HG02885 (cell line): ENCODE measurements around the gene KCNJ14.

Experiments
- ATAC-seq: cut with Tn5 transposase; IDR thresholded peaks from one replicate; pipeline ENCODE4 v1.9.1; 2021; ENCODE audit warnings: mild to moderate bottlenecking; ENCODE audit not compliant: unreplicated experiment, poor library complexity

KCNJ14 gene

GRCh38 chr19:48444936-48445200 is 10.5 kb upstream of the KCNJ14 start:
- ATAC-seq: no peak

- peak; percentile 15 for ATAC-seq
These were observed 10.1 kb upstream of the KCNJ14 start for GRCh38 chr19:48445256-48445605.

GRCh38 chr19:48445606-48446481 is 9.5 kb upstream of the KCNJ14 start, which contains the start of gene GRWD1:
Gene GRWD1, plus strand, starts transcription at chr19:48445983. Its CDS starts 23 bp downstream, at chr19:48446006.
- peak; percentile 88 for ATAC-seq

DNA sequence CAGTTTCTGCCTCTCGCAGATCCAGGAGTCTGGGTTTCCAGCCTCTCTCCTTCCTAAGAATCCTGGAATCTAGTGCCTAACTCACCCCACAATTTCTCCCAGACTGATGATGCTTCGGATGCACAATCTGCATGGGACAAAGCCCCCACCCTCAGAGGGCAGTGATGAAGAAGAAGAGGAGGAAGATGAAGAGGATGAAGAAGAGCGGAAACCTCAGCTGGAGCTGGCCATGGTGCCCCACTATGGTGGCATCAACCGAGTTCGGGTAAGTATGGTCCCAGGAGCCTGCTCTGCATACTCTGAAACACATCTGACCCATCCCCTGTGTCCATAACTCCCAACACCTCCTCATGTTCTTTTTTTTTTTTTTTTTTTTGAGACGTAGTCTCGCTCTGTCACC is 8.8 kb upstream of the KCNJ14 start:
- ATAC-seq: no peak

DNA sequence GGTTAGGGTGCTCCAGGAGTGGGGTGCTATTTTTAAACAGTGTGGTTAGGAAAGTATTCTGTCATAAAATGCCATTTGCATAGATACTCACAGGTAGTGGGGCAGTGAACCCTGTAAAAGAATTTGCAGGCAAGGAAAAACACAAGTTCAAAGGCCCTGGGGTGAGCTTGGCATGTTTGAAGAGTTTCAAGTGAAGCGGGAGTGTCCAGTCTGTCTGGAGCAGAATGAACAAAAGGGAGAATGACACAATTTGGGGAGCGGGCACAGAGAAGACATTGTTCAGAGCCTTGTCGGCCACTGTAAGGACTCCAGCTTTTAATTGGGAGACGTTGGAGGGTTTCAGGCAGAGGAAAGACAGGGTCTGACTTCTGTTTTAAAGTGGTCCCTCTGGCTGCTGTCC is 6.8 kb upstream of the KCNJ14 start:
- no peak for ATAC-seq

DNA sequence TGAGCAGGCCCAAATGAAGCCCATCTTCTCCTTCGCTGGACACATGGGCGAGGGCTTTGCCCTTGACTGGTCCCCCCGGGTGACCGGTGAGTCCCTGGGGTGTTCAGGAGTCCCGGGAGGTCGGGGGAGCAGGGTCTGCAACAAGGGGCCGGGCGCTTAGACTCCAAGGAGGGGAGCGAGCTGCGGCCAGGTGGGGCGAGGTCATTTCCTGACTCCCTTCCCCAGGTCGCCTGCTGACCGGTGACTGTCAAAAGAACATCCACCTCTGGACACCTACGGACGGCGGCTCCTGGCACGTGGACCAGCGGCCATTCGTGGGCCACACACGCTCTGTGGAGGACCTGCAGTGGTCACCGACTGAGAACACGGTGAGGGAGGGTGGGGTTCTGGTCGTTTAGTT is 4.9 kb upstream of the KCNJ14 start:
- ATAC-seq: no peak

DNA sequence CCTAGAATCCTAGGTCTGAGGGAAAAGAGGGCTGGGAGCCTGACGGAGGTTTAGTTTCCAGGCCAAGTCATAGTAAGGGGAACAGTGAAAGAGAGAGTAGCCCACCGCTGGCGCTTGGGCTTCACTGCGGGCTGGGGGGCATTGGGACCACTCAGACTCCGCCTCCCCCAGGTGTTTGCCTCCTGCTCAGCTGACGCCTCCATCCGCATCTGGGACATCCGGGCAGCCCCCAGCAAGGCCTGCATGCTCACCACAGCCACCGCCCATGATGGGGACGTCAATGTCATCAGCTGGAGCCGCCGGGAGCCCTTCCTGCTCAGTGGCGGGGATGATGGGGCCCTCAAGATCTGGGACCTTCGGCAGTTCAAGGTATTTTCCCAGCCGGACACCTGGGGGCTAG is 4.5 kb upstream of the KCNJ14 start:
- ATAC-seq: no peak

DNA sequence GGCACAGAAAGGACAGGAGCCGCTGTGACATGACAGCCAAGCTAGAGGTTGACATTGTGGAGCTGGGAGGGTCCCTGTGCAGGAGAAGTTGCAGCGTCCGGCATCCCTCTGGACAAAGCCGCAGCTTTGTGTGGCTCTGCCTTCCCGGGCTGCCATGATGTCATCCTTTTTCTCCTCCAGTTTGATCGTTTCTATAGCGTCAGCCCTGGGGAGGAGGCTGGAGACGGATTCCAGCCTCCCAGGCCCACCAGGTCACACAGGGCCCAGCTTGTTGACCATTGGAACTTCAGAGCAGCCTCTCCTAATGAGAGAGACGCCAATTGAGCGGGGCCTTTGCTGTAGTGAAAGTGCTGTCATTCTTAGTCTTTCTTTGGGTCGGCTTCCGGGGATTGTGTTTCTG is 3.8 kb upstream of the KCNJ14 start:
- no peak for ATAC-seq

DNA sequence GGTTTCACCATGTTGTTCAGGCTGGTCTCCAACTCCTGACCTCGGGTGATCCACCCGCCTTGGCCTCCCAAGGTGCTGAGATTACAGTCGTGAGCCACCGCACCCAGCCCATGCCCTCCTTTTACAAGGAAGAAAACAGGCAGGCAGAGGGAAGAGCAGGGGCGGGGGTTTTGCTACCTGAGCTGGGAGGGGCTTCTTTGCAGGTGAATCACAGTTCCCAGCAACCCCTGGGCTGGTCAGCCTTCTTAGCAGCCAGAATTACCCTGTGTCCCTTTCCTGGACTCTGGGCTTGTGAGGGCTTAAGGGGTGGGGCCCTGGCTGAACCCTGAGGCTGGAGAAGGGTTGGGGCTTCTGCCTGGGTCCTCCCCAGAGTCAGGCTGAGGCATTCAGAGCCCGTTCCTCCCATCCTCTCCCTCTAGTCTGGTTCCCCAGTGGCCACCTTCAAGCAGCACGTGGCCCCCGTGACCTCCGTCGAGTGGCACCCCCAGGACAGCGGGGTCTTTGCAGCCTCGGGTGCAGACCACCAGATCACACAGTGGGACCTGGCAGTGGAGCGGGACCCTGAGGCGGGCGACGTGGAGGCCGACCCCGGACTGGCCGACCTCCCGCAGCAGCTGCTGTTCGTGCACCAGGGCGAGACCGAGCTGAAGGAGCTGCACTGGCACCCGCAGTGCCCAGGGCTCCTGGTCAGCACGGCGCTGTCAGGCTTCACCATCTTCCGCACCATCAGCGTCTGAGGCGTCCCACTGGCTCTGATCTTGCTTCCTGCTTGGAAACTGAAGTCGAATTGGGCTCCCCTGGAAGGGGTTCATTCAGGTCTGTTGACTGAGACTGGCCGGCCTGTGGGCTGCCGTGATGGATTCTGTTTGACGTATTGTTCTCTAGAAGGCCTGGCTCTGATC is 2.8 kb upstream of the KCNJ14 start:
- no peak for ATAC-seq

DNA sequence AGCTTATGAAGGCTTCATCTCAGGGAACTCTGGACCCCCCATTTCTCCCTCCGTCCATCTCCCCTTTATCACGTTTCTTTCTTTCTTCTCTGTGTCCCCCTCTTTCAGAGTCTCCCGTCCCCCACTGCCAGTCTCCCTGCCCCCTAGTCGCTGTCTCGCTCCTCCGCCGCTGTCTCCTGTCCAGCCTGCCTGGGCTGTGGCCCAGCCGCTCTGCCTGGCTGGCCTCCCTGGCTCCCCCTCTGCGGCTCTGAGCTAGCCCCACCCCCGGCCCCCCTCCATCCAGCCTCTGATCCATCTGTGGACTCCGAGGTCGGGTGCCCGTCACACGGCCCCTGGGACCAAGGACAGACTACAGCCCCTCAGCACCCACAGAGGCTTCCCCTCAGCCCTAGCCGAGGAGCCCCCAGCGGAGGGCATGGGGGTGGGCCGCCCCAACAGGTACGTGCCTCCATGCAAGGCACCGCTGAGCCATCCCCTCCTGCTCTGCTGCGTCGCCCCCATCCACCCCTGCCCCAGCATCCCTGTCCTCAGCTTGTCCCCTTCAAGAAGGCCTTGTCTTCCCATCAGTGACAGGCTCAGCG is 1.1 kb upstream of the KCNJ14 start:
- no peak for ATAC-seq

DNA sequence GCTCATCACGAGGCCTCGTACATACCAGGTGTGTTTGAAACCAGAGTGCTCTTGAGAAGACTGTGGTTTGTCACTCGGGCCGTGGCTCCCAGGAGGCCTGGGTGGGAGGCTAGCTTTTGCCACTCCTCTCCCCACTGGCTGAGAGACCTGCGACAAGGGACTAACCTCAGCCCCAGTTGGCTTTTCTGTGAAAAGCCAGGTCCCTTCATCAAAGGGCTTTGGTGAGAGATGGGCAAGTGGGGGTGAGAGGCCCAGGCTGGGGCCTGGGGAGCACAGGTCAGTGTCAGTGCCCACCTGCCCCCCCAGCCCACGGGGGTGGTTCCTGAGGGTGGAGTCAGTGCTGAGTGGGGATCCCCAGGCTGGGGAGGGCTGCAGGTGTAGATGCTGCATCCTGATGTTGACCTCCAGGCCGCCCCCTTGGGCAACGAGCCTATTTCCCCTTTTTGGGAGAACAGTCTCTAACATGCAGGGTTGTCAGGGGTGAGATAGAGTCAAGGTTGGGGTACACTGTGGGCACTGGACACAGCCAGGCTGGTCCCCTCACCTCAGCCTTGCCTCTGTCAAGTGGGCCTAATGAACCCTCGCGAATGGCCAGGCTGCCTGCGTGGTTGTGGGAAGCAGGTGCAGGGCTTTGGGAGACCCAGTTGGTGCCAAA is 661 bp downstream of the KCNJ14 start:
- ATAC-seq: no peak

DNA sequence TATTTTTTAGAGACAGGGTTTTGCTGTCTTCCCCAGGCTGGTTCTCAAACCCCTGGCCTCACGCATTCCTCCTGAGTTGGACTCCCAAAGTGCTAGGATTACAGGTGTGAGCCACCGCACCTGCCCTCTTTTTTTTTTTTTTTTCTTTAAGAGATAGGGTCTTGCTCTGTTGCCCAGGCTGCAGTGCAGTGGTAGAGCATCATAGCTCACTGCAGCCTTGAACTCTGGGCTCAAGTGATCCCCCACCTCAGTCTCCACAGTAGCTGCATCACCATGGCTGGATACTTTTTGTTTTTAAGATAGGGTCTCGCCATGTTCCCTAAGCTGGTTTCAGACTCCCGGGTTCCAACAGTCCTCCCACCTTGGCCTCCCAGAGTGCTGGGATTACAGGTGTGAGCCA is 1.5 kb downstream of the KCNJ14 start:
- ATAC-seq: no peak

- no peak for ATAC-seq
These were observed 2.6 kb downstream of the KCNJ14 start for GRCh38 chr19:48458016-48458415.

DNA sequence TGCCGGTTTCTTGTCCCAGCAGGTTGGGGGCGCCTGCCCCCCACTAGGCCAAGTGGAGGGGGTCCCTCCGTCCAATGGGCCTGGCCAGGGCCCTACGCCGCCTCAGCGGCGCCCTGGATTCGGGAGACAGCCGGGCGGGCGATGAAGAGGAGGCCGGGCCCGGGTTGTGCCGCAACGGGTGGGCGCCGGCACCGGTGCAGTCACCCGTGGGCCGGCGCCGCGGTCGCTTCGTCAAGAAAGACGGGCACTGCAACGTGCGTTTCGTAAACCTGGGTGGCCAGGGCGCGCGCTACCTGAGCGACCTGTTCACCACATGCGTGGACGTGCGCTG is 6.2 kb downstream of the KCNJ14 start:
- ATAC-seq: no peak

- no peak for ATAC-seq
These were observed 6.7 kb downstream of the KCNJ14 start for GRCh38 chr19:48461982-48462655.

GRCh38 chr19:48465215-48465614 is 9.8 kb downstream of the KCNJ14 start:
- ATAC-seq: no peak

- ATAC-seq: no peak
These were observed 11.4 kb downstream of the KCNJ14 start for GRCh38 chr19:48466561-48467325.

GRCh38 chr19:48468772-48469288 is 13.5 kb downstream of the KCNJ14 start:
- ATAC-seq: peak; percentile 91

- ATAC-seq: peak; percentile 18
These were observed 14.0 kb downstream of the KCNJ14 start, which contains the start of gene CYTH2 for GRCh38 chr19:48469289-48469881. Gene CYTH2, plus strand, starts transcription at chr19:48469369. Its CDS starts 139 bp downstream, at chr19:48469508.
